GM03348 (cell line): ENCODE results near the gene SRXN1.
"Not testable (repeated sequence)": the region's sequence is repeated elsewhere in the genome, so short reads cannot be mapped to it uniquely, and the experiment has no call there.

Experiments used
- DNase-seq: peaks from one replicate; pipeline ENCODE4 v3.0.0; 2012; ENCODE audit warnings: low spot score

The SRXN1 gene

DNA sequence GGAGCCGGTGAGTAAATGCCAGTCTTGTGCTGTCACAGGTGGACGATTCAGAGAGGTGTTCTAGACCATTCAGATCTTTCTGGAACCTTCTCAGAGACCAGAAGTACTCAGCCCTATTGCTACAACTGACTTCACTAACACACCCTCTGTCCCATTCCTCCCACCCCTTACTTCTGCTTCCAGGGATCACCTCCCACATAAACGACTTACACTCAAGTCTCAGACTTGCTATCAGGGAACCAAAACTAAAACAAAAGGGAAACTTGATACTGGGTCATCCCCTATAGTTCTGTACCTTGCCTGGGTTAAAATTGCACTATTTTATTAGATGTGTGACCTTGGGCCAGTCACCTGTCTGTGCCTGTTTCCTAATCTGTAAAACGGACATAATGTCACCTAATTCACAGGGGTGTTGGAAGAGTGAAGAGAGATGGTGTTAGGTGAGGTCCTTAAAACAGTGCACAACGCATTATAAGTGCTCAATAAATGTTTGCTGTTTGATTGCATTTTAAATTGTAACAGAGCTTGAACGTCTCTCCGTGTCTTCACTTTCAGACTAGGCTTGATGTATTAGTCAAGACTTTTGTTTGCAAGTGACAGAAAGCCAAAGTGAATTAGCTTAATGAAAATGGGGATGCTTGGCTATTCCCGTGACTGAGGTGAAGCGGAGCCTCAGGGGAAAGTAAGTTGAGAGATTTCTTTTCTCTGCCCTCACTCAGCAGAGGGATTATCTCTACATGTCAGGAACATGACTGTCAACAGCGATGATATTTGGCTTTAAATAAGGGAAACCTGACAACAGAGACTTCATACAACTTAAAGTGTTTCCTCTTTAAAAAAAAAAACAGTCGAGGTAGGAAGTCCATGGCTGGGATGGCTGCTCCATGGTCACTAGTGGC, 3.0 kb upstream of the SRXN1 start:
- no peak for DNase-seq

DNA sequence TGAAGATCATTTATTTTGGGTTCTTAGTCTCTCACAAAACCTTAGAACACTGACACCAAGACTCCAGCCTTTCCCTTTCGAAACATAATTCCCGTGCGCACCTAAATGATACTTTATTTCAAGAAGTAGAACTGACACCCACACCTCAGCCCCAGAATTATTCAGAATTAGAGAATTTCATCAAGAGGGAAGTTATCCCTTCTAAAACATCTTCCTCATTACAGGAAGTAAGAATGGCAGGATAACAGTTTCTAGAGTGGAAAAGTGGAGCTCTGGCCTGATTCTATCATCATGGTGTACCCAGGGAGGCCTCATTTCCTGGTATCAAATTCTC, 1.4 kb upstream of the SRXN1 start:
- DNase-seq: no peak

DNA sequence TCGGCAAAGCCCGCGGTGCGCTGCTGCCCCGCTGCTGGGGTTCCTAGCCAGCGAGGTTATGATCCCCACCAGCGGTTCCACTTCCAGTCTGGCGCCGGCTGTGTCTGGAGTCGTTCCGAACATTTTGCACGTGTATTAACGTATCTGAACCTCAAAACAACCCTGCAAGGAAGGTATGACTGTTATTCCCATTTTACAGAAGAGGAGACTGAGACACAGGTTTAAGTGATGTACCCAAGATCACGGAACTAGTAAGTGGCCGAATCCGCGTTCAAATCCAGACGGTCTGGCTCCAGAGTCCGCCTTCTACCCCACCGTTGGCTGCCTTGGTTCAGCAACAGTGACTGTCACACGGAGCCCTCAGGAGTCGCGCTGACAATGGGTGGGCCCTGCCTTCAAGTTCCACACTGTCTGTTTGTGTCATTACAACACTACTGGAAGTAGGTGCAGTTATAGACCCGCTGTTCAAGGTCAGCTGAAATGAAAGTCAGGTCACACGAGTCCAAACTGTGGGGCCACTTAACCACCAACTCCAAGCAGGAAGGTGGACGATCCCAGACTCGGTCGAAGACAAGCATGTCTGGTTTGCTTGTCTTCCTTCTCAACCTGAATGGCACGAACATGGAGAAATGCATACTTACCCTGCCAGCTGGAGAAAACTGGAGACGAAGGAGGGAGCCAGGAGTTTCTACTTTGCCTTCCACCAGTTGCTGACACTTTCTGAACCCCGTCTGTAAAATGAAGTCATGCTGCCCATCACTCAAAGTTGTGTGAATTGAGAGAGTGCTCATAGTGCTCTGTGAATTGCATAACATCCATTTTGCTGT, 803 bp upstream of the SRXN1 start:
- no peak for DNase-seq

DNA sequence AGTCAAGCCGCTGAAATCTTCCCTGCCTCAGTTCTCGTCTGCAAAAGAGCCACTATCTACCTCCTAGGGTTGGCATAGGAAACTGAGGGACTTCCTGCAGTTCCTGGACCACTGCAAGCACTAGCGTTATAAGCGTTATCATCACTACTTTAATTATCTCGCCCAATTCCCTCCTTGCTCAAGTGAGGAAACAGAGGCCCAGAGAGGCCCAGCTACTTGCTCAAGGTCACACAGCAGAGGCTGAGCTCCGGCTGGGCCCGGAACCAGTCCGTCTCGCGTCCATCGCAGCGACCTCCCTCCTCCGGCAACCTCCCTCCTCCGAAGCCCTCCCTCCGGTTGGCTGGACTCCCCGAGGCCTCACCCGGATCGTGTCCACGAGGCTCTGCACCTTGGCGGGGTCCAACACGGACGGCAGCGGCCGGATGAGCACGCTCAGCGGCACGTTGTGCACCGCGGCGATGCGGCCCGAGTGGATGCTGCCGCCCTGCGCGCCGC, 338 bp downstream of the SRXN1 start:
- DNase-seq: no peak

DNA sequence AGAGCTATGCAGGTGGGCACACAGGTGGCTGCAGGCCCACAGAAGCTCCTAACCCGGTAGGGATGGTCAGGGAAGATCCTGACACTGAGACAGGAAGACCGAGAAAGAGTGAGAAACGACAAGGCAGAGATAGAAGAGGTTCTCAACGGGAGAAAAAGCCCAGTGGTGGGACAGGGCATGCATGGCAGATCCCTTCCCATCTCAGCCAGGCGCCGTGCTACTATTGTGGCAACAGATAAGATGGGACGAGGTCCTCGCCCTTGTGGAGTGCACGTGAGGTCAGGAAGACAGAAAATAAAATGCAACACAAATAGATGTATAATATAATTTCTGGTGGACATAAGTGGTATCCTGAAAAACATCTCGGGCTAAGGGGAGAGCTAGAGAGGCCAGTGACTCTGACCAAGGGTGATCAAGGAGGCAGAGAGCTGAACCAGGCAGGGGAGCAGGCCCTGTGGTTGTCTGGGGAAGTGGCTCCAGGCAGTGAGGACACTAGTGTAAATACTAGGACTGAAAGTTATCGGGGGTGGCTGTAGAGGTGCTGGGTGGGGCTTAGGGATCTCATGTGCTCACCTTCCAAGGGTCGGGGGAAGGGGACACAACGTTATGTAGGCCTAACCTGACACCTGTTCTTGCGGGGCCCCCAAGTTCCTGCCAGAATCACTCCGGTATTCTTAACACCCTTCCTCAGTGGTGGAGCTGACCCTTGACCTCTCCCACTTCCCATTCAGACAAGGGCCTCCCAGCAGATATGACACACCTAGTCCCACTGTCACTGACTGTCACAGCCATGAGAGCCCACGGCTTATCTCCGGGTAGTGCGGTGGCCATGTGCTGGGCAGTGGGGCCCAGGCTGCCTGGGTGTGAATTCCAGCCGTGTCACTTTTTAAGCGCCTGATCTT, 1.0 kb downstream of the SRXN1 start:
- no peak for DNase-seq

DNA sequence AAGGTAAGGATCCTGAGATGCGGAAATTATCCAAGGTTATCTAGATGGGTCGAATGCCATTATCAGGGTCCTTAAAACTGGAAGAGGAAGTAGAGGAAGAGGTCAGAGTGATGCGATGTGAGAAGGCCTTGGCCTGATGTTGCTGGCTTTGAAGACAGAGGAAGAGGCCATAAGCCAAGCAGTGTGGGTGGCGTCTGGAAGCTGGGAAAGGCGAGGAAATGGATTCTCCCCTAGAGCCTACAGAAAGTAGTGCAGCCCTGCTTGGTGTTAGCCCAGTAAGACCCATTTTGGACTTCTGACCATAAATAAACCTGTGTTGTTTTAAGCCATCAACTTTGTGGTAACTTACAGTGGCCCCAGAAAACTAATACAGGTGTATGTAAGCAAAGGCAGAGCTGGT, 2.0 kb downstream of the SRXN1 start:
- DNase-seq: no peak

DNA sequence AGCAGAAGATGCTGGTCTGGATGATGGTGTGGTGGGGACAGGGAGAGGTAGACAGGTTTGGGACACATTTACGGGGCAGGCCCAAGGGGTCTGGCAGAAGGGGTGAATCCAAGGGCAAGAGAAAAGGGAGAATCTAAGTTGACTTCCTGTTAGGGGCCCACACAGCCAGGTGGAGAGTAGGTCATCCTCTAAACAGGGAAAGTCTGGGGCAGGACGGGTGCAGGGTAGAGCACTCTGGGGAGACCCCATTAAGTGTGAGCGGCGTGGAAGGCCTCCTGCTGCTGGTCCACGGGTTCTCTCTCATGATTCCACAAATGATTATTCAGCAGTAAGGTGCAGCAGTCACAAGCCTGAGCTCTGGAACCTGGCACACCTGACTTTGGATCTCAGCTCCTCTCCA, 2.7 kb downstream of the SRXN1 start:
- no peak for DNase-seq

DNA sequence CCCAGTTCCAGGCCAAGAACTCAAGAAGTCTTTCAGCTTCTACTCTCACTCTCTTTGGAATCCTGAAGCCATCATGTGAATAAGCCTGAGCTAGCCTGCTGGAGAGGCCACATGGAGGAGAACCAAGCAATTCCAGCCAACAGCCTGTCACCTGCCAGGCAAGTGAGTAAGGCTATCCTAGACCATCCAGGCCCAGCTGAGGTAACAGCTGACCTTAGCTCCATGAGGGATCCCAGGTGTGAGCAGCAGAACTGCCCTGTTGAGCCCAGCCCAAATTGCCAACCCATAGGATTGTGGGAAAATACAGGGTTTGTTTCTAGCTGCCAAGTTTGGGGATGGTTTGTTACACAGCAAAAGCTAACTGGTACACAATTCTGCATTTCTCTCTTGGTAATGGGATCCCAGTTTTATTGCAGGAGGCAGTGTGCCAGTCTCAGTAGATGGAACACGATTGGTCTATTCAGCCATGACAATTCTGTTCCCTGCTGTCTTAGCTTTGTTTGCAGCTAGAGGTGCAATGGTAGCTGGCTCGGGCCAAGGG, 5.5 kb downstream of the SRXN1 start:
- no peak for DNase-seq

DNA sequence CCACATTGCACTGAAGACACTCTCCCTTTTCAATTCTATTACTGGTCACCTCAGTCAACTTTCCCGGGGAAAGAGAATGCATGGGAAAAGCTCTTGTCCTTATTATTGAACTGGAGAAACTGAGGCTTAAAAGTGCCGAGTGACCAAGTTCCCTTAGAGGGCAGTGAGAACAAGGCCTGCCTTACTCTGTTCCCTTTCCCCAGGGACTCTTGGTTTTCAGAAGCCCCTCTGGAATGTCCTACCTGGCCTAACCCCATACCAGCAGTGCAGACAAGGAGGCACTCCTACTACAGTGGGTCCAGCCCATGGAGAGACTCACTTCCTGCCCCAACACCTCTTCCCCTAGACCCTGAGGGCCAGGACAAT, 6.1 kb downstream of the SRXN1 start:
- DNase-seq: no peak

DNA sequence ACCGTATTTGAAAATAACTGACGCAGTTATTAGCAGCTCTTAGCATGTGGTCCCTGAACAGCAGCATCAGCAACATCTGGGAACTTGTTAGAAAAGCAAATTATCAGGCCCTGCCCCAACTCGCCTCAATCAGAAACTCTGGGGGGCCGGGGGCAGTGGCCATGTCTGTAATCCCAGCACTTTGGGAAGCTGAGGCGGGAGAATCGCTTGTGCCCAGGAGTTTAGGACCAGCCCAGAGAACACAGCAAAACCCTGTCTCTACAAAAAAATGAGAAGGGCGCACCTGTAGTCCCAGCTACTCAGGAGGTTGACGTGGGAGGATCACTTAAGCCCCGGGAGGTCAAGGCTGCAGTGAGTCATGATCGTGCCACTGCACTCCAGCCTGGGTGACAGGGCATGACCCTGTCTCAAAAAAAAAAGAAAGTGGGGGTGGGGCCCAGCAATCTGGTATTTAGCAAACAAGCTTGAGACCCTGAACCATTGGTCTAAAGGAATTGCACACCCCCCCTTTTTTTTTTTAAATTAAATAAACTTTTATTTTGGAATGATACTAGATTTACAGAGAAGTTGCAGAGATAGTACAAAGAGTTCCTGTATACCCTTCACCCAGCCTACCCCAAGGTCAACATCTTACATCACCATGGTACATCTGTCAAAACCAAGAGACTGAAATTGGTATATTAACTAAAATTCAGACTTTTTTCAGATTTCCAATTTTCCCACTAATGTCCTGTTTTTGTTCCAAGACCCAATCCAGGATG, 6.7 kb downstream of the SRXN1 start:
- no peak for DNase-seq

DNA sequence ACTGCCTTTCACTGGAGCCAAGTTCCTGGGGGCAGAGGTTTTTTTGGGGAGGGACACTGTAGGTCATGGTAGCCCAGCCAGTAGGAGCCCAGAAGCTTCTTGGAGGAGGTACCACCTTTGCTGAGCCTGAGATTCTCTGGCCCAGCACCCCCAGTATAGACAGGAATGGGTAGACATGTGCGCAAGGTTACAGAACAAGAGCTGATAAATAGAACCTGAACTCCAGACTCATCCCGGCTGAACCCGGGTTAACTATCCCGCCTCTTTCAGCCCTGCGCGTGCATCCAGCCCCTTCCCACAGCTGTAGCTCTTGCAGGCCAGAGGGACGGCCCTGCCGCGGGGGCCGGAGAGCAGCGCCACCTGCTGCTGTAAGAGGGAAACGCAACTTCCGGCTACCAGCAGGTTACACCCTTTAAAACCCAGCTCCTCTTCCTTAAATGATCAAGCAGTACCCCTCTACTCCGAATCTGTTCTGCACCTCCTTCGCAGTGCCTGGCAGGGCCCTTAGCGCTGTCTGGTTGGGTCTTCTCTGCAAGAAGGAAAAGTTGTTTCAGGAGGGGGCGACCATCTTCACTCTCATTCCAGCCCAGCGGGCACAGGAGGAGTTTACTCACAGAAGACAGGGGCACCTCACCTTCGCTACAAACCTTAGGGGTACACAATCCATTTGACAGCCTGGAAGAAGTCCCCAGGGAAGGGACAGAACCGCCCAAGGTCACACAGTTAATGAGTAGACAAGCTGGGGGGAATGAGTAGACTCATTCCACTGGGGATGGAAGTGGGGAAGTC, 7.5 kb downstream of the SRXN1 start:
- peak; percentile 88 for DNase-seq

DNA sequence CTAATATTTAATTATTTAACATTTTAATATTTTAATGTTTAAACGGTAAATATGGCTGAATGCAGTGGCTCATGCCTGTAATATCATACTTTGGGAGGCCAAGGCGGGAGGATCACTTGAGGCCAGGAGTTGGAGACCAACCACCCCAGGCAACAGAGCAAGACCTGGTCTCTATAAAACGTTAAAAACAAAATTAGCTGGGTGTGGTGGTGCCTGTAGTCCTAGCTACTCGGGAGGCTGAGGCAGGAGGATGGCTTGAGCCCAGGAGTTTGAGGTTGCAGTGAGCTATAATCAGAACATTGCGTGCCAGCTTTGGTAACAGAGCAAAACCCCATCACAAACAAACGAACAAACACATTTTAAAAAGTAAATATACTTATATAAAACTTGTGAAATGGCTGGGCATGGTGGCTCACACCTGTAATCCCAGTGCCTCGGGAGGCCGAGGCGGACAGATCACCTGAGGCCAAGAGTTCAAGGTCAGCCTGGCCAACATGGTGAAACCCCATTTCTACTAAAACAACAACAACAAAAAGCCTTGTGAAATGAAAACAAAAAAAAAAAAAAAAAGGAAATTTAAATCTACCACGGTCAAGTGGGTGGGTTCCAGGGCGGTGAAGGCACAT, 8.2 kb downstream of the SRXN1 start:
- no peak for DNase-seq

DNA sequence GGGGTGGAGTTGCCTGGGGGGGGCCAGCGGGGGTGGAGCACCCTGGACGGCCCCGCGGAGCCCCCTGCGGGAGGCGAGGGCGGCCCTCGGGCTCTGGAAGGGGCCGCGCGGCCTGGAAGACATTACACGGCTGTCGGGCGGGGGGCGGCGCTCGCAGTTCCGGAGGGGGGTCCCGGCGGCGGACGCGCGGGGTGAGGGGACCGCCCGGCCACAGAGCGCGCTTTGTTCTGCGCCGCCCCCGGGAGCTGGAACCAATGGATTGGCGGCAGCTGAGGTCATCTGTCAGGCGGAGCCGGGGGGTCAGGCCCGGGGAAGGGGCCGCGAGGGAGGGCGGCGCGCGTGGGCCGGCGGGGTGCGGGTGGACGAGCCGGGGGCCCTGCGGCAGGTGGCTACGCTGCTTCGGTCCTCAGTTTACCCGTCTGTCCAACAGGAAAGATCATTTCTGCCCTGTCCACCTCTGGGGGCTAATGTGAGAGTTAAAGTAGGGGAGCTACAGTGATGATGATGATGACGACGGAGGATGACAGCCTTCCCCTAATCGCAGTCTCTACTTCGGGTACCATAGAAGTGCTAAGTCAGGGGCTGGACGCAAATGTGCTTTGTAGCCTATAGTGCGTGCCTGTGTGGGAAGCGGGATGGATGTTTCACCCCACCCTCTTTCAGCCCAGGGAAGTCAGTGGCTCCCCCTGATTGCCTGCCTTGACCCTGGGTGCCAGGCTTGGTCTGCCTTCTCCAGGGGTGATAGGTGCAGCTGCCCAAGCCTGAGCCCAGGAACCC, 10.4 kb downstream of the SRXN1 start:
- DNase-seq: peak; percentile 37

DNA sequence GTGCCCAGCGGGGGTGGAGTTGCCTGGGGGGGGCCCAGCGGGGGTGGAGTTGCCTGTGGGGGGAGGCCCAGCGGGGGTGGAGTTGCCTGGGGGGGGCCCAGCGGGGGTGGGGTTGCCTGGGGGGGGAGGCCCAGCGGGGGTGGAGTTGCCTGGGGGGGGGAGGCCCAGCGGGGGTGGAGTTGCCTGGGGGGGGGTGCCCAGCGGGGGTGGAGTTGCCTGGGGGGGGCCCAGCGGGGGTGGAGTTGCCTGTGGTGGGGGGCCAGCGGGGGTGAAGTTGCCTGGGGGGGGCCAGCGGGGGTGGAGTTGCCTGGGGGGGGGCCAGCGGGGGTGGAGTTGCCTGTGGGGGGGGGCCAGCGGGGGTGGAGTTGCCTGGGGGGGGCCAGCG, 11.0 kb downstream of the SRXN1 start:
- DNase-seq: not testable (repeated sequence)

DNA sequence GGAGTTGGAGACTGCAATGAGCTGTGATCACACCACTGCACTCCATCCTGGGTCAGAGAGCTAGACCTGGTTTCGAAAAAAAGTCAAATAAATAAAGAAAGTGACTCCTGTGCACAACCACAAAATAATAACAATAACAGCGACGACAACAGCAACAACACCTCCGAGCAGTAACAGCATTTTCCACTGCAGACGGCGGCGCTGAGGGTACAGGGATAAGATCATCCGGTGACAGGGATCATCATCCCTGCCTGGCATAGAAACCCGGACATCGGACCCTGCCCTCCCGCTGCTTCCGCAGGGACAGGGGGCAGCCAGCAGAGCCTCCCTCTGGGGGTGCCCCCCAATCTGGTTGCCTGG, 11.5 kb downstream of the SRXN1 start:
- no peak for DNase-seq

DNA sequence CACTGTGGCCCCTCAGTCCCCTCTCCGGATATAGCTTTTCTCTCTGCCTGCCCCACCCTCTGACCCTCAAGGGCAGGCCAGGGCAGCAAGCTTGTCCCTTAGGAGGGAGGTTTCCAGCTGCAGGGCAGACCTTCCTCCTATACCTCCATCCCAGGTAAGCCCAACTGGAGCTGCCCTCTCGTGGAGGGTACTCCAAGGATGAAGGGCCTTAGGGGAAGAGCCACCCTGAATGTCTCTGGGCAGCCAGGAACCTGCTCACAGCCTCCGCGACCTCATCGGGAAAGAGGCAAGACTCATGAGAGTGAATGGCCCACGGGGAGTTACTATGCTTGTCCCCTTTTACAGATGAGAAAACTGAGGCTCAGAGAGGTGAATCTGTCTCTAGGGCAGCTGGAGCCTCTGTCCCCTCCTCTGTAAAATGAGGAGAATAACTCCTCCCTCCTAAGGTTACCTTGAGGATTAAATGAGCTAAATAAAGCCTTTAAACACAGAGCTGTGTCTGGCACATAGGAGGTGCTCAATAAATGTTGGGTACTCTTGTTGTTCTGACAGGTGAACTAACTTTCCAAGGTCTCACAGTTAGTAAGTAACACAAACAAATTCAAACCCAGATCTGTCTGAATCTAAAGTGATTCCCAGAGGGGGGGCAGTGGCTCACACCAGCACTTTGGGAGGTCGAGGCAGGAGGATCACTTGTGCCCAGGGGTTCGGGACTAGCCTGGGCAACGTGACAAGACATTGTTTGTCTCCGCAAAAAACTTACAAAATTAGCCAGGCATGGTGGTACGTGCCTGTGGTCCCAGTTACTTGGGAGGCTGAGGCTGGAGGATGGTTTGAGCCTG, 12.1 kb downstream of the SRXN1 start:
- DNase-seq: no peak

DNA sequence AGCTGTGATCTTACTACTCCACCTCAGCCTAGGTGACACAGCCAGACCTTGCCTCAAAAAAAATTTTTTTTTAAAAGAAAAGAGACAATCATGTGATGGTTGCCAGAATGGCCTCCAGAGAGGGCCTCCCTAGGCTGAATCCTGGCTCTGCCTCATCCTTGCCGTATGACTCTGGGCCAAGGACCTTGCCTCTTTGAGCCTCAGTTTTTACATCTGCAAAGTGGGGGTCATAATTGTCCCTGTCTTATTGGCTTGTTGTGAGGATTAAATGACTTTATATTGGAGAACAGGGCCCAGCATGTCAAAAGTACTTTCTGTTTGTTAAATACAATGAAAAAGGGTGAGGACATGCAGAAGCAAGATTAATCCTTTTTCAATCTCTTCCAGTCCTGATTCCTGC, 14.4 kb downstream of the SRXN1 start:
- DNase-seq: no peak

DNA sequence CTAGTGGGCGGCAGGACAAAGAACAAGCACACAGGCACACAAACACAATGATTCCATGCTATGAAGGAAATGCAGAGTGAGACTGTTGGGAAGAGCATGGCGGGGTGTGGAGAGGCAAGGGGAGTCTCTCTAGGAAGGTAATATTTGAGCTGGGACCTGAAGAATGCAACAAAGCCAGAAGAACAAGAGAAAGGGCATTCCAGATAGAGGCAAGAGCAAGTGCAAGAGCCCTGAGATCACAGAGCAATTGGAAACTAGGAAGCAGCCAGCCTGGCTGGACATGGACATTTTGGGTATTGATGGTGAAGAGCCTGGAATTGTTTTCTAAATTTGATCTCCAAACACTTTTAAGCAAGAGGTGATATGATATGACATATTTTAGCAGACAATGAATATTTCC, 15.4 kb downstream of the SRXN1 start:
- DNase-seq: no peak
